GM12878 (cell line): ENCODE data around the gene MS4A6E. TPM values are rescaled to one million over a fixed set of nuclear protein-coding genes. Genes with fewer than 3 reads are reported as not detected.

ENCODE experiments used
- E2F4 ChIP-seq: IDR thresholded peaks from 2 replicates; pipeline ENCODE4 v1.6.1; 2012; ENCODE audit warnings: low read depth, low read length, improper control_type of control experiment
- MEF2B ChIP-seq: fragments of 450-650 bp; IDR thresholded peaks from 2 replicates; pipeline ENCODE4 v1.6.1; 2018; ENCODE audit warnings: mild to moderate bottlenecking, moderate library complexity; ENCODE audit not compliant: partially characterized antibody, poor library complexity, severe bottlenecking
- NFXL1 ChIP-seq: fragments of 450-650 bp; IDR thresholded peaks from 2 replicates; pipeline ENCODE4 v1.6.1; 2017; ENCODE audit warnings: antibody characterized with exemption, mild to moderate bottlenecking, borderline replicate concordance
- SMARCA5 ChIP-seq: fragments of 450-650 bp; IDR thresholded peaks from 2 replicates; pipeline ENCODE4 v1.6.1; 2017; ENCODE audit warnings: mild to moderate bottlenecking
- YY1 ChIP-seq: IDR thresholded peaks from 2 replicates; pipeline ENCODE4 v1.6.1; 2011; ENCODE audit warnings: low read depth, mild to moderate bottlenecking, low read length
- ZBTB40 ChIP-seq: fragments of 450-650 bp; IDR thresholded peaks from 2 replicates; pipeline ENCODE4 v1.6.1; 2016; ENCODE audit warnings: mild to moderate bottlenecking, moderate library complexity, borderline replicate concordance
- ZNF274 ChIP-seq: IDR thresholded peaks from one replicate; pipeline ENCODE4 v1.8.0; 2011; ENCODE audit not compliant: insufficient read length, insufficient read depth
- ZSCAN29 ChIP-seq: fragments of 450-650 bp; IDR thresholded peaks from 2 replicates; pipeline ENCODE4 v1.6.1; 2017; ENCODE audit warnings: mild to moderate bottlenecking, moderate library complexity
- polyA plus RNA-seq, 11 experiments: library from polyadenylated mRNA; depleted of rRNA in 4 of 11; unstranded in 6 of 11; stranded (reverse) in 5 of 11; fragments of >200 nt; fragmentation: Nextera tagmentation in 4 of 11; fragmentation: Illumina TruSeq in 1 of 11; extraction: Ambion mirVana in 4 of 11; extraction: Trizol in 1 of 11; gene quantifications; 1 replicate in 1 of 11; 2 replicates in 10 of 11; pipeline versions ENCODE4 v1.2.1 to v1.2.3, GENCODE V29; 2011 to 2016; ENCODE audit warnings: inconsistent platforms in 2 of 11, missing spikeins in 2 of 11, low read depth in 1 of 11
- total RNA-seq, 4 experiments: library from RNA; depleted of rRNA in 3 of 4; stranded (reverse); fragments of >200 nt in 3 of 4; fragmentation: Illumina TruSeq in 1 of 4; extraction: Trizol in 1 of 4; gene quantifications; 2 replicates each; pipeline versions ENCODE4 v1.2.1 to v1.2.3, GENCODE V29; 2013 to 2021
- TF ChIP-seq, protein P1 (sequence below): fragments of 150-350 bp; IDR thresholded peaks from 2 replicates; pipeline ENCODE4 v1.6.1; 2014; ENCODE audit warnings: mild to moderate bottlenecking, low read depth, low read length
- TF ChIP-seq, protein P2 (sequence below): fragments of 450-650 bp; formaldehyde crosslinking; IDR thresholded peaks from 2 replicates; pipeline ENCODE4 v1.4.0; 2020; ENCODE audit warnings: mild to moderate bottlenecking, moderate library complexity

The MS4A6E gene
- total and polyA plus RNA-seq, 10 of the 15 experiments (the other 5 are each of a cell fraction or from before 2014, with no cell fraction given), result 0.14 to 0.86 (median 0.47) TPM; not detected in 5

- TF ChIP-seq E2F4 (no peak), NFXL1 (no peak), YY1 (peak; percentile 88), SMARCA5 (no peak), MEF2B (no peak), ZSCAN29 (no peak), ZNF274 (no peak), ZBTB40 (no peak)
- TF ChIP-seq, protein P1, sequence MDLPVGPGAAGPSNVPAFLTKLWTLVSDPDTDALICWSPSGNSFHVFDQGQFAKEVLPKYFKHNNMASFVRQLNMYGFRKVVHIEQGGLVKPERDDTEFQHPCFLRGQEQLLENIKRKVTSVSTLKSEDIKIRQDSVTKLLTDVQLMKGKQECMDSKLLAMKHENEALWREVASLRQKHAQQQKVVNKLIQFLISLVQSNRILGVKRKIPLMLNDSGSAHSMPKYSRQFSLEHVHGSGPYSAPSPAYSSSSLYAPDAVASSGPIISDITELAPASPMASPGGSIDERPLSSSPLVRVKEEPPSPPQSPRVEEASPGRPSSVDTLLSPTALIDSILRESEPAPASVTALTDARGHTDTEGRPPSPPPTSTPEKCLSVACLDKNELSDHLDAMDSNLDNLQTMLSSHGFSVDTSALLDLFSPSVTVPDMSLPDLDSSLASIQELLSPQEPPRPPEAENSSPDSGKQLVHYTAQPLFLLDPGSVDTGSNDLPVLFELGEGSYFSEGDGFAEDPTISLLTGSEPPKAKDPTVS, result no peak
- TF ChIP-seq, protein P2, sequence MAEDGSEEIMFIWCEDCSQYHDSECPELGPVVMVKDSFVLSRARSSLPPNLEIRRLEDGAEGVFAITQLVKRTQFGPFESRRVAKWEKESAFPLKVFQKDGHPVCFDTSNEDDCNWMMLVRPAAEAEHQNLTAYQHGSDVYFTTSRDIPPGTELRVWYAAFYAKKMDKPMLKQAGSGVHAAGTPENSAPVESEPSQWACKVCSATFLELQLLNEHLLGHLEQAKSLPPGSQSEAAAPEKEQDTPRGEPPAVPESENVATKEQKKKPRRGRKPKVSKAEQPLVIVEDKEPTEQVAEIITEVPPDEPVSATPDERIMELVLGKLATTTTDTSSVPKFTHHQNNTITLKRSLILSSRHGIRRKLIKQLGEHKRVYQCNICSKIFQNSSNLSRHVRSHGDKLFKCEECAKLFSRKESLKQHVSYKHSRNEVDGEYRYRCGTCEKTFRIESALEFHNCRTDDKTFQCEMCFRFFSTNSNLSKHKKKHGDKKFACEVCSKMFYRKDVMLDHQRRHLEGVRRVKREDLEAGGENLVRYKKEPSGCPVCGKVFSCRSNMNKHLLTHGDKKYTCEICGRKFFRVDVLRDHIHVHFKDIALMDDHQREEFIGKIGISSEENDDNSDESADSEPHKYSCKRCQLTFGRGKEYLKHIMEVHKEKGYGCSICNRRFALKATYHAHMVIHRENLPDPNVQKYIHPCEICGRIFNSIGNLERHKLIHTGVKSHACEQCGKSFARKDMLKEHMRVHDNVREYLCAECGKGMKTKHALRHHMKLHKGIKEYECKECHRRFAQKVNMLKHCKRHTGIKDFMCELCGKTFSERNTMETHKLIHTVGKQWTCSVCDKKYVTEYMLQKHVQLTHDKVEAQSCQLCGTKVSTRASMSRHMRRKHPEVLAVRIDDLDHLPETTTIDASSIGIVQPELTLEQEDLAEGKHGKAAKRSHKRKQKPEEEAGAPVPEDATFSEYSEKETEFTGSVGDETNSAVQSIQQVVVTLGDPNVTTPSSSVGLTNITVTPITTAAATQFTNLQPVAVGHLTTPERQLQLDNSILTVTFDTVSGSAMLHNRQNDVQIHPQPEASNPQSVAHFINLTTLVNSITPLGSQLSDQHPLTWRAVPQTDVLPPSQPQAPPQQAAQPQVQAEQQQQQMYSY (CRISPR knock-in tag), result 0 out of 2 replicates have a peak, but pooled peaks have one; percentile 31
- TF ChIP-seq, all 136 proteins: peak for 24
These were observed 50.5 kb downstream of the MS4A6E start (continued) for GRCh38 chr11:60377401-60378136.
